ENCODE results near the gene FOXO3B.
"Not testable (repeated sequence)": the region's sequence is repeated elsewhere in the genome, so short reads cannot be mapped to it uniquely, and the experiment has no call there.

- TF ChIP-seq JUNB (IDR thresholded peaks at IDR 0.05; ENCODE audit: unreplicated experiment); EZH2 (IDR thresholded peaks at IDR 0.05; ENCODE audit: low read depth, unreplicated experiment); CTCF (conservative IDR thresholded peaks at IDR 0.05; ENCODE audit: low read depth in 2 of 2); ETS1 (IDR thresholded peaks at IDR 0.05): not testable (repeated sequence)
These were observed 16.5 kb upstream of the FOXO3B start for GRCh38 chr17:18698473-18699103.

Measured in GM23338 (cell line).